ENCODE measurements around the gene RNF157. TPM values are rescaled to one million over a fixed set of nuclear protein-coding genes. Genes with fewer than 3 reads are reported as not detected.

Gene RNF157
- total and polyA plus RNA-seq, 2 of the 13 experiments (the other 11 are each of a cell fraction or from before 2014, with no cell fraction given): 0.44 to 1.5 TPM

DNA sequence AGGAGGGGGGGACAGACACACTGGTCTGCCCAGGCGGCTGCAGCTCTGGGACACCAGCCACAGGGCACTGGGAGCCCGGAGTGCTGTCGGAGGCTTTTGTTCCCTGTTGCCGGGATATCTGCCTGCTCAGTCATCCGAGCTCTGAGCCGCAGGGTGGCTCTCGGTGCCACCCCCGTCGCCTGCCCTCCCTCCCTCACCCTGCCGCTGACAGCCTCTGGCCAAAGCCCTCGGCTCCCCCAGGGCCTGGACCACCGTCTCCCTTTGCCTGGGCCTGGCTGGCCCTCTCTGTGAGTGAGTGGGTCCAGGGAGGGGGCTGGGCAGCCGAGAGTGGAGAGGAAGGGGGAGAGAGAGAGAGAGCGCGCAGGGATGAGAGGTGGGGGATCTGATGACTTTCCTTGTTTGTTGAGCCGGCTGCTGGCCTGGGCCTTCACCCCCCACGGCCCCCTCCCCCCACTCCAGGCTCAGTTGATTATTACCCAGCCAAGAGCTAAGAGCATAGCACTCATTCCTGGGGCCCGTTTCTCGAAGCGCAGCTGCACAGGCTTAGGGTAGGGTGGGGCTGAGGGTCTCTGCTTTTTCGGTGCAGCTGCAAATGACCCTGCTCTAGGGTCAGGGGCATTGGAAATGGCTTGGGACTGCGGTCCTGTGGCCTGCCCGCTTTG is 101.9 kb downstream of the RNF157 start (continued):
- TF ChIP-seq HNF4G (IDR thresholded peaks at IDR 0.05; ENCODE audit: borderline replicate concordance, low read depth, low read length) (peak; percentile 32; the same call in 1 of the 2 replicates), HNF4G (CRISPR knock-in tag; IDR thresholded peaks at IDR 0.05; ENCODE audit: borderline replicate concordance, low read depth) (peak; percentile 55), NR1H2 (CRISPR knock-in tag; IDR thresholded peaks at IDR 0.05; ENCODE audit: borderline replicate concordance, low read depth) (no peak), GATAD2A (CRISPR knock-in tag; IDR thresholded peaks at IDR 0.05) (peak; percentile 95), HOXA9 (CRISPR knock-in tag; IDR thresholded peaks at IDR 0.05; ENCODE audit: borderline replicate concordance) (no peak), MTF2 (CRISPR knock-in tag; IDR thresholded peaks at IDR 0.05; ENCODE audit: borderline replicate concordance) (peak; percentile 64), ZNF709 (CRISPR knock-in tag; IDR thresholded peaks at IDR 0.05) (0 out of 2 replicates have a peak, but pooled peaks have one; percentile 70), TGIF2 (CRISPR knock-in tag; IDR thresholded peaks at IDR 0.05) (no peak; the same call in none of the 2 replicates), GATA4 (IDR thresholded peaks at IDR 0.05; ENCODE audit: borderline replicate concordance, low read depth) (no peak), ZNF577 (CRISPR knock-in tag; IDR thresholded peaks at IDR 0.05; ENCODE audit: borderline replicate concordance, low read depth) (no peak), POGZ (CRISPR knock-in tag; IDR thresholded peaks at IDR 0.05) (no peak), MBD4 (IDR thresholded peaks at IDR 0.05; ENCODE audit: borderline replicate concordance, low read length) (no peak), PTBP1 (IDR thresholded peaks at IDR 0.05; ENCODE audit: low read depth, low read length, poor library complexity, severe bottlenecking) (peak; percentile 84), ZNF674 (CRISPR knock-in tag; IDR thresholded peaks at IDR 0.05; ENCODE audit: low read depth) (no peak), ZNF569 (CRISPR knock-in tag; IDR thresholded peaks at IDR 0.05; ENCODE audit: borderline replicate concordance) (no peak; the same call in 1 of the 2 replicates), ZSCAN31 (CRISPR knock-in tag; IDR thresholded peaks at IDR 0.05; ENCODE audit: low read depth) (peak; percentile 73; the same call in 1 of the 2 replicates), CREM (IDR thresholded peaks at IDR 0.05) (peak; percentile 63; the same call in 1 of the 2 replicates), CREM (CRISPR knock-in tag; IDR thresholded peaks at IDR 0.05) (no peak), YEATS4 (CRISPR knock-in tag; IDR thresholded peaks at IDR 0.05; ENCODE audit: borderline replicate concordance) (no peak; the same call in 1 of the 2 replicates), ZNF777 (CRISPR knock-in tag; IDR thresholded peaks at IDR 0.05) (no peak; the same call in 1 of the 2 replicates), ATRX (CRISPR knock-in tag; IDR thresholded peaks at IDR 0.05; ENCODE audit: borderline replicate concordance) (no peak), KAT8 (CRISPR knock-in tag; IDR thresholded peaks at IDR 0.05) (peak; percentile 80), SNAPC2 (CRISPR knock-in tag; IDR thresholded peaks at IDR 0.05) (no peak; the same call in 1 of the 2 replicates), ZNF891 (CRISPR knock-in tag; IDR thresholded peaks at IDR 0.05) (peak; percentile 97), CCDC6 (CRISPR knock-in tag; IDR thresholded peaks at IDR 0.05) (peak; percentile 74; the same call in 1 of the 2 replicates), HMG20B (CRISPR knock-in tag; conservative IDR thresholded peaks at IDR 0.05) (peak; percentile 80; the same call in 1 of the 2 replicates), ZNF562 (CRISPR knock-in tag; IDR thresholded peaks at IDR 0.05; ENCODE audit: borderline replicate concordance) (no peak), MEIS1 (CRISPR knock-in tag; IDR thresholded peaks at IDR 0.05; ENCODE audit: borderline replicate concordance) (peak; percentile 47), PLRG1 (conservative IDR thresholded peaks at IDR 0.05) (no peak), TP53 (CRISPR knock-in tag; conservative IDR thresholded peaks at IDR 0.05) (no peak)
- TF ChIP-seq, protein P1, sequence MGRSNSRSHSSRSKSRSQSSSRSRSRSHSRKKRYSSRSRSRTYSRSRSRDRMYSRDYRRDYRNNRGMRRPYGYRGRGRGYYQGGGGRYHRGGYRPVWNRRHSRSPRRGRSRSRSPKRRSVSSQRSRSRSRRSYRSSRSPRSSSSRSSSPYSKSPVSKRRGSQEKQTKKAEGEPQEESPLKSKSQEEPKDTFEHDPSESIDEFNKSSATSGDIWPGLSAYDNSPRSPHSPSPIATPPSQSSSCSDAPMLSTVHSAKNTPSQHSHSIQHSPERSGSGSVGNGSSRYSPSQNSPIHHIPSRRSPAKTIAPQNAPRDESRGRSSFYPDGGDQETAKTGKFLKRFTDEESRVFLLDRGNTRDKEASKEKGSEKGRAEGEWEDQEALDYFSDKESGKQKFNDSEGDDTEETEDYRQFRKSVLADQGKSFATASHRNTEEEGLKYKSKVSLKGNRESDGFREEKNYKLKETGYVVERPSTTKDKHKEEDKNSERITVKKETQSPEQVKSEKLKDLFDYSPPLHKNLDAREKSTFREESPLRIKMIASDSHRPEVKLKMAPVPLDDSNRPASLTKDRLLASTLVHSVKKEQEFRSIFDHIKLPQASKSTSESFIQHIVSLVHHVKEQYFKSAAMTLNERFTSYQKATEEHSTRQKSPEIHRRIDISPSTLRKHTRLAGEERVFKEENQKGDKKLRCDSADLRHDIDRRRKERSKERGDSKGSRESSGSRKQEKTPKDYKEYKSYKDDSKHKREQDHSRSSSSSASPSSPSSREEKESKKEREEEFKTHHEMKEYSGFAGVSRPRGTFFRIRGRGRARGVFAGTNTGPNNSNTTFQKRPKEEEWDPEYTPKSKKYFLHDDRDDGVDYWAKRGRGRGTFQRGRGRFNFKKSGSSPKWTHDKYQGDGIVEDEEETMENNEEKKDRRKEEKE (IDR thresholded peaks at IDR 0.05): no peak
